ENCODE measurements around the gene EPN1.

The EPN1 gene

GRCh38 chr19:55697069-55697440 is 22.0 kb downstream of the EPN1 start:
- no peak overlapping the region for H3K4me3 ChIP-seq (ENCODE audit: low read depth, low read length)
- DNase-seq (ENCODE audit: low read depth) = no peak
- TF ChIP-seq CTCF (IDR thresholded peaks at IDR 0.05; ENCODE audit: control insufficient read depth, extremely low read depth, insufficient read depth) = no peak

- DNase-seq (ENCODE audit: low read depth) = no peak
- TF ChIP-seq CTCF (IDR thresholded peaks at IDR 0.05; ENCODE audit: control insufficient read depth, extremely low read depth, insufficient read depth) = no peak
- no peak overlapping the region for H3K4me3 ChIP-seq (ENCODE audit: low read depth, low read length)
Measured at GRCh38 chr19:55697698-55698097, 22.7 kb downstream of the EPN1 start.

GRCh38 chr19:55698256-55698655 is 23.2 kb downstream of the EPN1 start:
- no peak for DNase-seq (ENCODE audit: low read depth)
- TF ChIP-seq CTCF (IDR thresholded peaks at IDR 0.05; ENCODE audit: control insufficient read depth, extremely low read depth, insufficient read depth) = no peak
- H3K4me3 ChIP-seq (ENCODE audit: low read depth, low read length) = no peak overlapping the region

GRCh38 chr19:55699221-55699620 is 24.2 kb downstream of the EPN1 start:
- no peak for DNase-seq (ENCODE audit: low read depth)
- H3K4me3 ChIP-seq (ENCODE audit: low read depth, low read length) = no peak overlapping the region
- no peak for TF ChIP-seq CTCF (IDR thresholded peaks at IDR 0.05; ENCODE audit: control insufficient read depth, extremely low read depth, insufficient read depth)

GRCh38 chr19:55700813-55701212 is 25.8 kb downstream of the EPN1 start:
- H3K4me3 ChIP-seq (ENCODE audit: low read depth, low read length) = no peak overlapping the region
- DNase-seq (ENCODE audit: low read depth) = no peak
- TF ChIP-seq CTCF (IDR thresholded peaks at IDR 0.05; ENCODE audit: control insufficient read depth, extremely low read depth, insufficient read depth) = no peak

GRCh38 chr19:55702131-55702627 is 27.2 kb downstream of the EPN1 start:
- no peak overlapping the region for H3K4me3 ChIP-seq (ENCODE audit: low read depth, low read length)
- TF ChIP-seq CTCF (IDR thresholded peaks at IDR 0.05; ENCODE audit: control insufficient read depth, extremely low read depth, insufficient read depth) = no peak
- DNase-seq (ENCODE audit: low read depth) = no peak

- TF ChIP-seq CTCF (IDR thresholded peaks at IDR 0.05; ENCODE audit: control insufficient read depth, extremely low read depth, insufficient read depth) = peak; percentile 50
- no peak overlapping the region for H3K4me3 ChIP-seq (ENCODE audit: low read depth, low read length)
- no peak for DNase-seq (ENCODE audit: low read depth)
Measured at GRCh38 chr19:55703790-55704215, 28.8 kb downstream of the EPN1 start.

All from LNCaP clone FGC (cell line).